ENCODE data around the gene TLE5.

TLE5 gene

DNA sequence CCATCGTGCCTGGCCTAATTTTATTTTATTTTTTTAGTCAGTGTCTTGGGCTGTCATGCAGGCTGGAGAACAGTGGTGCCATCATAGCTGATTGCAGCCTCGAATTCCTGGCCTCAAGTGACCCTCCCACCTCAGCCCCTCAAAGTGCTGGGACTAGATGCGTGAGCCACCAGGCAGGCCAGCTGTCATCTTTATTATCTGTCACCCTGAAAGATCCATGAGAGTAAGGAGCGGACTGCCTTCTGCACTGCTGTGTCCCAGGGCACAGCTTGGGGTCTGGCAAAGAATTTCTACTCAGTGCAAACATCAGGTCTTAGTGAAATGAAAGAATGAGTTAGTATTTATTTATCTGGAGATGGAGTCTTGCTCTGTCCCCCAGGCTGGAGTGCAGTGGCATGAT lies 9.5 kb upstream of the TLE5 start:
- TF ChIP-seq RARB (CRISPR knock-in tag; IDR thresholded peaks at IDR 0.05) (no peak), CSDC2 (CRISPR knock-in tag; IDR thresholded peaks at IDR 0.05) (no peak), ZC3H10 (CRISPR knock-in tag; IDR thresholded peaks at IDR 0.05) (no peak)
- TF ChIP-seq, protein P1, sequence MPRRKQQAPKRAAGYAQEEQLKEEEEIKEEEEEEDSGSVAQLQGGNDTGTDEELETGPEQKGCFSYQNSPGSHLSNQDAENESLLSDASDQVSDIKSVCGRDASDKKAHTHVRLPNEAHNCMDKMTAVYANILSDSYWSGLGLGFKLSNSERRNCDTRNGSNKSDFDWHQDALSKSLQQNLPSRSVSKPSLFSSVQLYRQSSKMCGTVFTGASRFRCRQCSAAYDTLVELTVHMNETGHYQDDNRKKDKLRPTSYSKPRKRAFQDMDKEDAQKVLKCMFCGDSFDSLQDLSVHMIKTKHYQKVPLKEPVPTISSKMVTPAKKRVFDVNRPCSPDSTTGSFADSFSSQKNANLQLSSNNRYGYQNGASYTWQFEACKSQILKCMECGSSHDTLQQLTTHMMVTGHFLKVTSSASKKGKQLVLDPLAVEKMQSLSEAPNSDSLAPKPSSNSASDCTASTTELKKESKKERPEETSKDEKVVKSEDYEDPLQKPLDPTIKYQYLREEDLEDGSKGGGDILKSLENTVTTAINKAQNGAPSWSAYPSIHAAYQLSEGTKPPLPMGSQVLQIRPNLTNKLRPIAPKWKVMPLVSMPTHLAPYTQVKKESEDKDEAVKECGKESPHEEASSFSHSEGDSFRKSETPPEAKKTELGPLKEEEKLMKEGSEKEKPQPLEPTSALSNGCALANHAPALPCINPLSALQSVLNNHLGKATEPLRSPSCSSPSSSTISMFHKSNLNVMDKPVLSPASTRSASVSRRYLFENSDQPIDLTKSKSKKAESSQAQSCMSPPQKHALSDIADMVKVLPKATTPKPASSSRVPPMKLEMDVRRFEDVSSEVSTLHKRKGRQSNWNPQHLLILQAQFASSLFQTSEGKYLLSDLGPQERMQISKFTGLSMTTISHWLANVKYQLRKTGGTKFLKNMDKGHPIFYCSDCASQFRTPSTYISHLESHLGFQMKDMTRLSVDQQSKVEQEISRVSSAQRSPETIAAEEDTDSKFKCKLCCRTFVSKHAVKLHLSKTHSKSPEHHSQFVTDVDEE (CRISPR knock-in tag; IDR thresholded peaks at IDR 0.05), result no peak
- ATAC-seq, result no peak

DNA sequence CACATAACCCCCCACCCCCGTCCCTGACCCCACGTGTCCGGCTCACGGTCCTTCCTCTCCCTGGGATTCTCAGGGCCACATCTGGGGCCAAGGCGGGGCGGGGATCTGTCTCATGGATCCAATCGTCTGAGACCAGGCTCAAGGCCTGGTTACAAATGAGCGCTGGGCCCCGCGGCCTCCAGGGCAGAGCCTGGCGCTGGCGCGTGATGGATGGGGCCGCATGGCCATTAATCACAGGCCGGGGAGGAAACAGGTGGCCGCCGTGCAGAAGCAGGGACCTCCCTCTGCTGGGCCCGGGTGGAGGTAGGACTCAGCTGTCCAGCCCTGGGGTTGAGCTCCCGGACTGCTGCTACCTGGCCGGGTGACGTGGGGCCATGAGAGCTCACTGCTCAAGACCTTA lies 5.8 kb upstream of the TLE5 start:
- TF ChIP-seq BACH2 (CRISPR knock-in tag; IDR thresholded peaks at IDR 0.05; ENCODE audit: borderline replicate concordance) (no peak), GLIS3 (CRISPR knock-in tag; IDR thresholded peaks at IDR 0.05) (no peak), TCF4 (CRISPR knock-in tag; IDR thresholded peaks at IDR 0.05; ENCODE audit: borderline replicate concordance) (no peak), ZFP30 (CRISPR knock-in tag; IDR thresholded peaks at IDR 0.05) (no peak), ZNF70 (CRISPR knock-in tag; IDR thresholded peaks at IDR 0.05) (no peak)
- TF ChIP-seq, protein P1 (CRISPR knock-in tag; IDR thresholded peaks at IDR 0.05), result no peak
- TF ChIP-seq, protein P2, sequence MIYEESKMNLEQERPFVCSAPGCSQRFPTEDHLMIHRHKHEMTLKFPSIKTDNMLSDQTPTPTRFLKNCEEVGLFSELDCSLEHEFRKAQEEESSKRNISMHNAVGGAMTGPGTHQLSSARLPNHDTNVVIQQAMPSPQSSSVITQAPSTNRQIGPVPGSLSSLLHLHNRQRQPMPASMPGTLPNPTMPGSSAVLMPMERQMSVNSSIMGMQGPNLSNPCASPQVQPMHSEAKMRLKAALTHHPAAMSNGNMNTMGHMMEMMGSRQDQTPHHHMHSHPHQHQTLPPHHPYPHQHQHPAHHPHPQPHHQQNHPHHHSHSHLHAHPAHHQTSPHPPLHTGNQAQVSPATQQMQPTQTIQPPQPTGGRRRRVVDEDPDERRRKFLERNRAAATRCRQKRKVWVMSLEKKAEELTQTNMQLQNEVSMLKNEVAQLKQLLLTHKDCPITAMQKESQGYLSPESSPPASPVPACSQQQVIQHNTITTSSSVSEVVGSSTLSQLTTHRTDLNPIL (CRISPR knock-in tag; IDR thresholded peaks at IDR 0.05; ENCODE audit: low read depth), result no peak

DNA sequence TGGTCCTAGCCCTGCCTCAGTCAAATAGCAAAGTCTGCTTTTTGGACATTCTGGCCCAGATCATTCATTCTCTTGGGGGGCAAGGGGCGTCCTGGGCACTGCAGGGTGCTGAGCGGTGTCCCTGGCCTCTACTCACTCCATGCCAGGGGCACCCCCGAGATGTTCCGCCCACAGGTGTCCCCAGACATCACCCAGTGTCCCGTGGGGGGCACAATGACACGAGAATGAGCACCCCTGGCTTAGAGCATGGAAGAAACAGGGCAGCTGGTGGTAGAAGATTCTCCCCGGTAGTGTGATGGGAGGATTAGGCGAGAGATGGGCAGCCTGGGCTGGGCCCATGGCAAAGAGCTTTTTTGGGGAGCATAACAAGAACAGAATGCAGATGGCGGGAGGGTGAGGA lies 5.3 kb upstream of the TLE5 start:
- TF ChIP-seq OSR1 (CRISPR knock-in tag; IDR thresholded peaks at IDR 0.05) (no peak), ESRRG (CRISPR knock-in tag; IDR thresholded peaks at IDR 0.05) (no peak), ARNTL (CRISPR knock-in tag; IDR thresholded peaks at IDR 0.05; ENCODE audit: borderline replicate concordance, low read depth) (no peak), SNAI2 (CRISPR knock-in tag; IDR thresholded peaks at IDR 0.05) (no peak), RARB (CRISPR knock-in tag; IDR thresholded peaks at IDR 0.05) (no peak), GLIS3 (CRISPR knock-in tag; IDR thresholded peaks at IDR 0.05) (no peak), BACH2 (CRISPR knock-in tag; IDR thresholded peaks at IDR 0.05; ENCODE audit: borderline replicate concordance) (no peak), PPARA (CRISPR knock-in tag; IDR thresholded peaks at IDR 0.05; ENCODE audit: borderline replicate concordance) (no peak), CSDC2 (CRISPR knock-in tag; IDR thresholded peaks at IDR 0.05) (no peak), ISL1 (CRISPR knock-in tag; IDR thresholded peaks at IDR 0.05) (no peak), ZNF8 (CRISPR knock-in tag; IDR thresholded peaks at IDR 0.05) (no peak), ZFP30 (CRISPR knock-in tag; IDR thresholded peaks at IDR 0.05) (no peak), ZNF565 (CRISPR knock-in tag; conservative IDR thresholded peaks at IDR 0.05; ENCODE audit: low read depth) (no peak), ZFP3 (CRISPR knock-in tag; IDR thresholded peaks at IDR 0.05) (no peak), ZC3H10 (CRISPR knock-in tag; IDR thresholded peaks at IDR 0.05) (no peak)
- TF ChIP-seq, protein P3, sequence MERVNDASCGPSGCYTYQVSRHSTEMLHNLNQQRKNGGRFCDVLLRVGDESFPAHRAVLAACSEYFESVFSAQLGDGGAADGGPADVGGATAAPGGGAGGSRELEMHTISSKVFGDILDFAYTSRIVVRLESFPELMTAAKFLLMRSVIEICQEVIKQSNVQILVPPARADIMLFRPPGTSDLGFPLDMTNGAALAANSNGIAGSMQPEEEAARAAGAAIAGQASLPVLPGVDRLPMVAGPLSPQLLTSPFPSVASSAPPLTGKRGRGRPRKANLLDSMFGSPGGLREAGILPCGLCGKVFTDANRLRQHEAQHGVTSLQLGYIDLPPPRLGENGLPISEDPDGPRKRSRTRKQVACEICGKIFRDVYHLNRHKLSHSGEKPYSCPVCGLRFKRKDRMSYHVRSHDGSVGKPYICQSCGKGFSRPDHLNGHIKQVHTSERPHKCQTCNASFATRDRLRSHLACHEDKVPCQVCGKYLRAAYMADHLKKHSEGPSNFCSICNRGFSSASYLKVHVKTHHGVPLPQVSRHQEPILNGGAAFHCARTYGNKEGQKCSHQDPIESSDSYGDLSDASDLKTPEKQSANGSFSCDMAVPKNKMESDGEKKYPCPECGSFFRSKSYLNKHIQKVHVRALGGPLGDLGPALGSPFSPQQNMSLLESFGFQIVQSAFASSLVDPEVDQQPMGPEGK (CRISPR knock-in tag; IDR thresholded peaks at IDR 0.05; ENCODE audit: borderline replicate concordance), result no peak
- TF ChIP-seq, protein P4, sequence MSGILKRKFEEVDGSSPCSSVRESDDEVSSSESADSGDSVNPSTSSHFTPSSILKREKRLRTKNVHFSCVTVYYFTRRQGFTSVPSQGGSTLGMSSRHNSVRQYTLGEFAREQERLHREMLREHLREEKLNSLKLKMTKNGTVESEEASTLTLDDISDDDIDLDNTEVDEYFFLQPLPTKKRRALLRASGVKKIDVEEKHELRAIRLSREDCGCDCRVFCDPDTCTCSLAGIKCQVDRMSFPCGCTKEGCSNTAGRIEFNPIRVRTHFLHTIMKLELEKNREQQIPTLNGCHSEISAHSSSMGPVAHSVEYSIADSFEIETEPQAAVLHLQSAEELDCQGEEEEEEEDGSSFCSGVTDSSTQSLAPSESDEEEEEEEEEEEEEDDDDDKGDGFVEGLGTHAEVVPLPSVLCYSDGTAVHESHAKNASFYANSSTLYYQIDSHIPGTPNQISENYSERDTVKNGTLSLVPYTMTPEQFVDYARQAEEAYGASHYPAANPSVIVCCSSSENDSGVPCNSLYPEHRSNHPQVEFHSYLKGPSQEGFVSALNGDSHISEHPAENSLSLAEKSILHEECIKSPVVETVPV (CRISPR knock-in tag; IDR thresholded peaks at IDR 0.05), result no peak
- TF ChIP-seq, protein P1 (CRISPR knock-in tag; IDR thresholded peaks at IDR 0.05), result no peak
- no peak for ATAC-seq

More for the DNA sequence above, 5.8 kb upstream of the TLE5 start:
- ATAC-seq, result no peak; the same call in 2 of the 3 replicates

Measured in SK-N-SH treated with all-trans-retinoic acid at 6 μM for 48 hours (cell line).